Activated B cell treated with CpG ODN at 0.5 μM for 24 hours (primary cell): ENCODE data around the gene MGAT5. TPM values are rescaled to one million over a fixed set of nuclear protein-coding genes. Genes with fewer than 3 reads are reported as not detected.

Experiments used
- ATAC-seq: fragments of 200-7000 bp; cut with Tn5 transposase; one replicate; pipeline ENCODE4 v1.10.0; 2021; ENCODE audit warnings: low read depth, mild to moderate bottlenecking, moderate library complexity
- CTCF ChIA-PET: fragments of 350-600 bp; sonication (Branson Sonifier 250); formaldehyde crosslinking; loops from one replicate; lab custom pipeline; 2021; ENCODE audit warnings: antibody characterized with exemption; lab: Charles Lee
- POLR2A ChIA-PET: fragments of 350-600 bp; sonication (Branson Sonifier 250); formaldehyde crosslinking; loops from one replicate; lab custom pipeline; 2021; ENCODE audit warnings: antibody characterized with exemption; lab: Charles Lee
- DNase-seq: peaks from one replicate; pipeline ENCODE4 v3.0.0; 2022
- H3K27ac Mint-ChIP-seq: one replicate; pipeline ENCODE4 v1.8.0; 2020; ENCODE audit warnings: mixed read lengths
- H3K27me3 Mint-ChIP-seq: one replicate; pipeline ENCODE4 v1.8.0; 2021; ENCODE audit warnings: mixed read lengths
- H3K36me3 Mint-ChIP-seq: one replicate; pipeline ENCODE4 v1.8.0; 2021; ENCODE audit warnings: low read depth, mixed read lengths
- H3K4me1 Mint-ChIP-seq: one replicate; pipeline ENCODE4 v1.8.0; 2021; ENCODE audit warnings: mixed read lengths
- H3K4me3 Mint-ChIP-seq: one replicate; pipeline ENCODE4 v1.8.0; 2020; ENCODE audit warnings: mild to moderate bottlenecking, mixed read lengths
- H3K9me3 Mint-ChIP-seq: one replicate; pipeline ENCODE4 v1.8.0; 2020; ENCODE audit warnings: mixed read lengths
- intact Hi-C: fragments of 100-400 bp; cut with micrococcal nuclease; formaldehyde crosslinking; loops from one replicate; pipeline ENCODE4 v1.15.1; 2024
- total RNA-seq: library from RNA; stranded (reverse); gene quantifications from 2 replicates; pipeline ENCODE4 v1.2.3, GENCODE V29; 2022
- TF ChIP-seq, protein P1 (sequence below): fragments of 200-600 bp; IDR thresholded peaks from one replicate; pipeline ENCODE4 v1.8.0; 2022; ENCODE audit warnings: antibody characterized with exemption, mild to moderate bottlenecking

MGAT5 gene
- total RNA-seq, 1 donor from 2014 or later = 66.7 TPM

- Mint-ChIP-seq H3K27me3 (no peaks in the 10 kb centered on the region), H3K4me3 (no peak overlapping the region), H3K4me1 (peaks cover 30% of the 10 kb centered on the region), H3K9me3 (no peaks in the 10 kb centered on the region), H3K36me3 (peaks cover 81% of the 10 kb centered on the region), H3K27ac (peak overlapping the region; percentile 39)
- POLR2A ChIA-PET = no interaction called here
- TF ChIP-seq, protein P1, sequence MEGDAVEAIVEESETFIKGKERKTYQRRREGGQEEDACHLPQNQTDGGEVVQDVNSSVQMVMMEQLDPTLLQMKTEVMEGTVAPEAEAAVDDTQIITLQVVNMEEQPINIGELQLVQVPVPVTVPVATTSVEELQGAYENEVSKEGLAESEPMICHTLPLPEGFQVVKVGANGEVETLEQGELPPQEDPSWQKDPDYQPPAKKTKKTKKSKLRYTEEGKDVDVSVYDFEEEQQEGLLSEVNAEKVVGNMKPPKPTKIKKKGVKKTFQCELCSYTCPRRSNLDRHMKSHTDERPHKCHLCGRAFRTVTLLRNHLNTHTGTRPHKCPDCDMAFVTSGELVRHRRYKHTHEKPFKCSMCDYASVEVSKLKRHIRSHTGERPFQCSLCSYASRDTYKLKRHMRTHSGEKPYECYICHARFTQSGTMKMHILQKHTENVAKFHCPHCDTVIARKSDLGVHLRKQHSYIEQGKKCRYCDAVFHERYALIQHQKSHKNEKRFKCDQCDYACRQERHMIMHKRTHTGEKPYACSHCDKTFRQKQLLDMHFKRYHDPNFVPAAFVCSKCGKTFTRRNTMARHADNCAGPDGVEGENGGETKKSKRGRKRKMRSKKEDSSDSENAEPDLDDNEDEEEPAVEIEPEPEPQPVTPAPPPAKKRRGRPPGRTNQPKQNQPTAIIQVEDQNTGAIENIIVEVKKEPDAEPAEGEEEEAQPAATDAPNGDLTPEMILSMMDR = no peak
- ATAC-seq = no peak
- DNase-seq = no peak
- CTCF ChIA-PET = interaction anchor here (0.8 to 1.5 kb wide), 3 partner anchors 12 to 125 kb away, joined by 3 to 5 read pairs (median 4); no protein-coding TSS in a partner anchor
- intact Hi-C loops = no loop called here
Observed at GRCh38 chr2:134370655-134371445, 117.0 kb downstream of the MGAT5 start.

- ATAC-seq = no peak
- no peak overlapping the region for H3K4me3 Mint-ChIP-seq
- CTCF ChIA-PET = no interaction called here
- peaks cover 83% of the 10 kb centered on the region for H3K36me3 Mint-ChIP-seq
- POLR2A ChIA-PET = interaction anchor here (0.9 kb wide), 1 partner anchor 99 kb away, joined by 4 read pairs; no protein-coding TSS in a partner anchor
- TF ChIP-seq, protein P1 = no peak
- intact Hi-C loops = no loop called here
- peaks cover 25% of the 10 kb centered on the region for H3K4me1 Mint-ChIP-seq
- no peaks in the 10 kb centered on the region for H3K27me3 Mint-ChIP-seq
- peak overlapping the region; percentile 9 for H3K27ac Mint-ChIP-seq
- no peak for DNase-seq
- no peaks in the 10 kb centered on the region for H3K9me3 Mint-ChIP-seq
Observed at GRCh38 chr2:134372141-134372540, 118.3 kb downstream of the MGAT5 start.

GRCh38 chr2:134372611-134373131 is 118.8 kb downstream of the MGAT5 start:
- Mint-ChIP-seq H3K9me3 (no peaks in the 10 kb centered on the region), H3K27ac (peak overlapping the region; percentile 32), H3K36me3 (peaks cover 83% of the 10 kb centered on the region), H3K27me3 (no peaks in the 10 kb centered on the region), H3K4me1 (peaks cover 20% of the 10 kb centered on the region), H3K4me3 (no peak overlapping the region)
- no peak for DNase-seq
- ChIA-PET POLR2A (no interaction called here), CTCF (no interaction called here)
- no peak for ATAC-seq
- intact Hi-C loops = no loop called here
- TF ChIP-seq, protein P1 = no peak

DNA sequence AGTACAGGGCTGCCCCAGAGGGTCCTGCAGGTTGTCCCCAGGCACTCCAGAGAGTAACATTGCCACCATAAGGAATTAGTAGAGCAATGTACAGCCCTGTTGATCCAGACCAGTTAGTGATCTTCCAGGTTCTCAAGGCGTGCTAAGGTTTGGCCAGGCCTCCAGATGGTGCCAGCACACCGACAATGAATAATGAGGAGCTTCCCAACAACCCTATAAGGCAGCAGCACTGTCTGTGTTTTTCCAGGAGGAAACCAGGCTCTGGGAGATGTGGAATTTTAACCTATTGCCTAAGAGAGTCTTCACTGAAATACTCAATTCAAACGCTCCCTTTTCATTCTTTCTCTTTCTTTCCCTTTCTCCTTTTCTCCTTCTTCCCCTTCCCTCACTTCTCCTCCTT is 122.1 kb downstream of the MGAT5 start:
- TF ChIP-seq, protein P1 = no peak
- H3K9me3 Mint-ChIP-seq = no peaks in the 10 kb centered on the region
- H3K4me3 Mint-ChIP-seq = no peak overlapping the region
- CTCF ChIA-PET = interaction anchor here (1.0 kb wide), 1 partner anchor 12 kb away, joined by 3 read pairs; no protein-coding TSS in a partner anchor
- H3K27ac Mint-ChIP-seq = peak overlapping the region; percentile 26
- intact Hi-C loops = loop anchor here (2.0 kb wide), 1 partner anchor 15 kb away; no protein-coding TSS in a partner anchor
- no peak for ATAC-seq
- no peaks in the 10 kb centered on the region for H3K27me3 Mint-ChIP-seq
- H3K4me1 Mint-ChIP-seq = no peaks in the 10 kb centered on the region
- DNase-seq = no peak
- POLR2A ChIA-PET = no interaction called here
- H3K36me3 Mint-ChIP-seq = peaks cover 90% of the 10 kb centered on the region

- peak overlapping the region; percentile 12 for H3K27ac Mint-ChIP-seq
- no peaks in the 10 kb centered on the region for H3K9me3 Mint-ChIP-seq
- no peaks in the 10 kb centered on the region for H3K27me3 Mint-ChIP-seq
- ChIA-PET CTCF (no interaction called here), POLR2A (interaction anchor here (0.7 kb wide), 1 partner anchor 259 kb away, joined by 3 read pairs; no protein-coding TSS in a partner anchor)
- DNase-seq (no peak), ATAC-seq (no peak)
- peaks cover 90% of the 10 kb centered on the region for H3K36me3 Mint-ChIP-seq
- no peaks in the 10 kb centered on the region for H3K4me1 Mint-ChIP-seq
- no peak overlapping the region for H3K4me3 Mint-ChIP-seq
- intact Hi-C loops = loop anchor here (2.0 kb wide), 1 partner anchor 17 kb away; no protein-coding TSS in a partner anchor
- TF ChIP-seq, protein P1 = no peak
Observed at GRCh38 chr2:134377730-134378129, 123.9 kb downstream of the MGAT5 start.
